Stimulated activated CD4-positive, alpha-beta T cell treated with anti-CD3 and anti-CD28 coated beads, Interleukin-12 subunit alpha, Interleukin-12 subunit beta, amount 100 ng/mL, for 24 hours (primary cell): ENCODE measurements around the gene PITPNM3.
A peak's percentile ranks its signal among the peaks of the same experiment; 100 is the strongest.
"Not testable (repeated sequence)": the region's sequence is repeated elsewhere in the genome, so short reads cannot be mapped to it uniquely, and the experiment has no call there.

Source experiments
- DNase-seq, 2 experiments: peaks; one replicate each; pipeline ENCODE4 v3.0.0-alpha.2; 2020; ENCODE audit warnings: low read depth in 2 of 2

PITPNM3 gene

DNA sequence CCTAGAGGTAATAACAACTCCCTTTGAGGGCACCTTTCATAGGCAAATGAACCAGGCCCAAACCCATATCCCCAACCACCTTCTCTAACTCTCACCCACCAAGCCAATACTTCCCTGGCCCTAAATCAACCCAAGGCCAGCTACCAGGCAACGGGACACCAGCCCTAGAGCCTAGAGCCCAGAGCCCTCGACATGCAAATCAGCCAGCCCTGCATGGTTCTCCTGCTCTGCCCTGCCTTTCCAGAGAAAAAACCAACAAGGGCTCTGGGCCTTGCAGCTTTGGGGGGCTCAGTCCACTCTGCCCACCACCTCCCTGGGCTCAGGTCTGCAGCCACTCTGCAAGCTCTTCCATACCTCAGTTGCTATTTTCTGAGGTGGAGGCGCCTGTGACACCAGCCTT is 55.0 kb downstream of the PITPNM3 start:
- no peak for DNase-seq

GRCh38 chr17:6498901-6499540 is 57.3 kb downstream of the PITPNM3 start:
- no peak for DNase-seq

GRCh38 chr17:6498356-6498755 is 58.0 kb downstream of the PITPNM3 start:
- DNase-seq = no peak

GRCh38 chr17:6497496-6498221 is 58.7 kb downstream of the PITPNM3 start:
- DNase-seq = no peak

DNA sequence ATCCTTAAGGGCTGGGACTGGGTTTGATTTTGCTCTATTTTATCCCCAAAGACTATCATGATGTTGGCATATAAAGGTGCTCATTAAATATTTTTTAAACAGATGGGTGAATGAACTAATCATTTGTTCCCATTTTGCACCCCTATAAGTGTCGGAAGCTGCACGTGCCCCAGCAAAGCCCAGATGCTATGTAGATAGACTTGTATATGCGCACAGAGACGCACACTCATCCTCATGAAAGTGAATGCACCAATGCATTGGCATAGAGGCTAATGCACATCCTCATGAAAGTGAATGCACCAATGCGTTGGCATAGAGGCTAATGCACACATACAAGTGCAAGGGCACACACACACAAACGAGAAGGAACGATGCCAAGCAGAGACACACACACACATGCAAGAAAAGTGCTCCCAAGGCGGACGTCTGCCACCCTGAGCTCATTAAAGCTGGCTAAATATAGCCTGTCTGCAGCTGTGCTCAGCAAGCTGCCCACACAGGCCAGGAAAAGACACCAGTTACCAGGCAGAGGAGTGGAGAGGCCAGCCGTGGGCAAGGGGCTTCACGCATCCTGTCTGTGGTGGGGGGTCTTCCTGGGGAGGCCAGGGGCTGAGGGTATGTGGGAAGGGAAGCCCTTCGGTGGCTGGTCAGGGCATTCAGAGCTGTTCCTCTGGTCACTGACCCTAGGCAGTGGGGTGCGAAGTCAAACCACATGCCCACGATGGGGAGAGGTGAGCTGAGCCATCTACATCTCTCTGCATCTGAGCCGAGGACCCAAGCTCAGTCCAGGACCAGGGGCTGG is 59.5 kb downstream of the PITPNM3 start:
- DNase-seq = no peak

- peak in 1 of 2 experiments; percentile 10 for DNase-seq
Observed at GRCh38 chr17:6496116-6496481, 60.3 kb downstream of the PITPNM3 start.

DNA sequence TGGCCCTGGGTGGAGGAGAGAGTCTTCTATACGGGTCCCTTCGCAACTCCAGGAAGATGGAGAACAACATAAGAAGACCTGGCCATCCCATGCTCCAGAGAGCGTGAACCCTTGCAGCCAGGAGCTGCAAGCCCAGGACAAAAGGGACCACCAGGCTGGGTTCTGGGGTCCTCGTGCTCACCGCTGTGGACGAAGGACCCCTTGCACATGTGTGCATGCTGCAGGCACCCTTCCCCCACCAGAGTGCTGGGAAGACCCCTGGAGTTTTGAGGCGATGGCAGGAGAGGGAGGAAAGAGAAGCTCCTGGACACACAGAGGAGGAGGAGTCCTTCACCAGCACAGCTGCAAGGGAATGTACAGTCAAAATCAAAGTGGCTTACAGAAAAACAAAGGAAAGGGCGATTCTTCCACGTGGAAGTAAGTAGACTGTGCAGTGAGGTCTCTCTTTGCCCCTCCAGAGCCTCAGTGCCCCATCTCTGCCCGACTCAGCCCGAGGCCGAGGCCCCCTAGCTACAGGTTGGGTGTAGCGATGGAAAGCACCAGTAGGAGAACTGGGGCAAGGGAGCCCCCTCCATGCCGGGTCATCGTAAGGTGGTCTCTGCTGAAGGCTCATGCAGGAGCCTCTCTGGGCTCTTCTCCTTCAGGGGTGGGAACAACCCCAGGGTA is 60.8 kb downstream of the PITPNM3 start:
- DNase-seq = no peak

DNA sequence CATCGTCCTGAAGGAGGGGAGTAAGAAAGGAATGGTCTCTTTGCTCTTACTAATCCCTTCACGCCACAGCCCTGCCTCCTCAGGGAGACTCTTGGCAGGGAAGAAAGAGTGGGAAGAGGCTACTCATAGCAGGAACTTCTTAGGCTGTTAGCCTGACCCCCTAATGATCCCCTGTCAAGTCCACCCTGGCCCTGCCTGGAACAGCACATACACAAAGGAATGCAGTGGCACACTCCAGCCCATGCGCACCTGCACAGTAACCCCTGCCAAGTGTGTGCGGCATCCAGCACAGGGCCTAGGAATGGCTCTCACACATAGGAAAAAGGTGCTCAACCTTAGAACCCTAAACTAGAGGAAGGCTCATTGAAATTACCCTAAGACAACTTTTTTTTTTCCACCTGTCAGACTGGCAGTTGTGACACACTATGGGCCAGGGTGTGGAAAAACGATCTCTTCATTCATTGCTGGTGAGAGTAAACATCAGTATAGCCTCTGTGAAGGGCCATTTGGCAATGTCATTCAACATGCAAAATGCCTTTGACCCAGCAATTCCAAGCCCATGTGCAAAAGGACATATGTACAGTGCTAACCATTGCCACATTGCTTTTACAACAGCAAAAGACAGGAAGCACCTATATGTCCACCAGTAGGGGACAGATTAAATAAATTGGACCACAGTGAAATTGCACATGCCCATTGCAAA is 62.0 kb downstream of the PITPNM3 start:
- no peak for DNase-seq

- no peak for DNase-seq
Observed at GRCh38 chr17:6492892-6493674, 63.3 kb downstream of the PITPNM3 start.

DNA sequence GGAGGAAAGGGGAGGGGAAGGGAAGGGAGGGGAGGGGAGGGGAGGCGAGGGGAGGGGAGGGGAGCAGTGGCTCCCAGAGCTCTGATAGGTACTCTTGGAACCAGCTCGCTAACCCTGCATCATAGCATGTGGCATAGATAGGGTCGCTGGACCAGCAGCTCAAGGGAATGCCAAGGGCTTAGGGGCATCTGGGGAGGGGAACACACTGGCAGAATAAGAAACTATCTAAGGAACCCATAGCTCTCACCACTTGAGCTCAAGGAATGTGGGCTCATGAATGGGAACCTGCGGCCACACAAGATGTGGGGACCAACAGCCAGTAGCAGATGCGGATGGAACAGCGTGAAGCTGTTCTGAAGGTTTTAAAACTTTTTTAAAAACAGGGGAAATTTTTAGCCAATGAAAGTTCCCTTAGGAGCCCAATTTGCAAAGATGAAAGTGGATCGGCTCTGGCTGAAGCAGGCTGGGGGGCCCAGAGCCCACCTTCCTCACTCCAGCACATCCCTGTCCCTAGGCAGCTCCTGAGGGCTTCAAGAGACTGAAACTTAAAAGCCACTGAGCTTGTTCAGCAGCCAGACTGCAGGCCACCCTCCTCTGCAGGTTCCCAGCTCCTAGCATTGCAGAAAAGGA is 65.2 kb downstream of the PITPNM3 start:
- DNase-seq = no peak

DNA sequence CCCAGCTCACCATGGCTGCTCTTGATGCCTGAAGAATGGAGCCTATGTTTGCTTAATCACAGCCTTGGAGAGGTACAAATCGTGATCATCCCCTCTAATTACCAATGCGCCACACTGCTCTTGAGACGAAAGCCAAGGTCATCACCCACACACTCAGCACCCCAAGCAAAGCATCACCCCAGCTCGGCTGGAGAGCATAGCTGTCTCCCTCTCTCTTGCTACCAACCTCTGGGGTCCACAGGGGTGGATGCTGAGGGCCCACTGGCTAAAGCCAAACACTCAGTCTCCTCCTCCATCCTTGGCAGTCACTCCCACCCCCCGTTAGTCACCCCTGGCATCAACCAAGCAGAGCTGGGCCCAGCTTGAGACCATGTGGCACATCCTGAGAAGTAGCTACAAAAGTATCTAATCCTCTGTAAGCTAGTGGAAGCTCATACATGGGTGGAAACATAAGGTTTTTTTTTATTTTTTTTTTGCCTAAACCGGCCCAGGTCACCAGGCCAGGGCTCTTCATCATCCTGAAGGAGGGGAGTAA is 67.3 kb downstream of the PITPNM3 start:
- DNase-seq = no peak

- no peak for DNase-seq
Observed at GRCh38 chr17:6488008-6488539, 68.3 kb downstream of the PITPNM3 start.

DNA sequence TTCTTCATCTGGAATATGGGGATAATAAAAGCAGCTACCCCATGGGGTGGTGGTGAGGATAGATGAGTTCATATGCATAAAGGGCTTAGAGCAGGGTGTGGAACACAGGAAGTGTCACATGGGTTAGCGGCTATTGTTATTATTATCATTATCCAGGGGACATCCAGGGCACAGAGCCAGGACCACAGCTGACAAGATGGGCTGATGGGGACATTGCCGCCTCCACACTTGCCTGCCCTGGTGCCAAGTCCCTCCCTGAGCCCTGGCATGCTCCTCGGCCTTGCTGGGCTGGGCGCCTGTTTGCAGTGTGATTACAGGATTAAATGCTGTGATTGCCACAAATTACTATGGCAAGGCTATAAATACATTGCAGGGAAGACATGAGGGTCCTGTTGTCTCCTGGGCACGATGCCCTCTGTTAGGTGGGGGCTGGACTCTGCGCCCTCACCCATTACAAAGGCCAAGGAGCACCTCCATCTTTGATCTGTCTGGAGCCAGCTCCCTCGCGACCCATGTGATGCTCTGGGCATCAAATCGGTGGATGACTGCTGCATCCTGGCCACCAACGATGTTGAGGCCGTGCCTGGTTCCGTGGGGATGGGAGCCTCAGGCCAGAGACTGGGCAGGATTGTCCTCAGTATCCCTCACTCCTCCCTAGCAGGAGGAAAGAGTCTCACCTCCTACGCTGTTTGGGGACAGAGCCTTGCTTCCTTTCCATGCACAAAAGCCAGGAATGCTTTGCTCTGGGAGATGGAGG is 68.9 kb downstream of the PITPNM3 start:
- DNase-seq = no peak

DNA sequence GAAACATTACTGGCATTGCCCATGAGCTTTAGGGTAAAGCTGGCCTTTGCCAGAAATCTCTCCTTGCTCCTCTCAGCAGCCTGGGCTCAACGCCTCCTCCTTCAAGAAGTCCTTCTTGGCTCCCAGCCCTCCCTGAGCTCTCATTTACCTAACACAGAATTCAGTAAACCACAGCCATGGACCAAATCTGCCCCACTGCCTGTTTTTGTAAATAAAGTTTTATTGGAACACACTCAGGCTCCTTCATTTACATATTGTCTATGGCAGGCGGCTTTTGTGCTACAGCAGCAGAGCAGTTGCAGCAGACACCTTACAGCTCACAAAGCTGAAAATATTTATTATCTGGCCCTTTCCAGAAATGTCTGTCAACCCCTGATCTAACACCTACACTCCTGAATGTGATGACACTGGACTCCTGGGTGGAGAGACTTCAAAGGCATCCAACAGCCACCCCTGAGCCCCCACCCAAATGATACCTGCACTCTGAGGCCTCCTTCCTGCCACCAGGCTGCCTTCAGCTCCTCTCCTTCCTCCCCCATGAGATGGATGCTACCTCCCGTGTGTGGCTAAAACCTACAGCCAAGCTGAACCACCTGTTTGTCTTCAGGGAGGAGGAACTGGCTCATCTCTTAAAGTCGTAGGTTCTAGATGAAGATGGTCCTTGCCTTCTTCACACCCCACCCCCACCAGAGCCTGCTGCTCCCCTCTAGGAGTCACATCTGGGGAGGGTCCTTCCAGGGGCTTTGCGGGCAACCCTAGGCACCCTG is 70.5 kb downstream of the PITPNM3 start:
- DNase-seq = no peak

- no peak for DNase-seq
Observed at GRCh38 chr17:6483507-6483906, 72.8 kb downstream of the PITPNM3 start.

DNA sequence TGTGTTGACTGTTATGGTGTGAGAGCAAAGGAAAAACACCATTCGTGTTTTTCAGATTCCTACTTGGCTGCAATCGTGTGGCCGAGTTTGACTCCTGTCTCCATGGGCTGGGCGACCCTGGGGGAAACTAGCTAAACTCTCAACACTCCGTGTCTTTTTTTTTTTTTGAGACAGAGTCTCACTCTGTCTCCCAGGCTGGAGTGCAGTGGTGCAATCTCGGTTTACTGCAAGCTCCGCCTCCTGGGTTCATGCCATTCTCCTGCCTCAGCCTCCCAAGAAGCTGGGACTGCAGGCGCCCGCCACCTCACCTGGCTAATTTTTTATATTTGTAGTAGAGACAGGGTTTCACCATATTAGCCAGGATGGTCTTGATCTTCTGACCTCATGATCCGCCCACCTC is 73.6 kb downstream of the PITPNM3 start:
- DNase-seq = not testable (repeated sequence)

DNA sequence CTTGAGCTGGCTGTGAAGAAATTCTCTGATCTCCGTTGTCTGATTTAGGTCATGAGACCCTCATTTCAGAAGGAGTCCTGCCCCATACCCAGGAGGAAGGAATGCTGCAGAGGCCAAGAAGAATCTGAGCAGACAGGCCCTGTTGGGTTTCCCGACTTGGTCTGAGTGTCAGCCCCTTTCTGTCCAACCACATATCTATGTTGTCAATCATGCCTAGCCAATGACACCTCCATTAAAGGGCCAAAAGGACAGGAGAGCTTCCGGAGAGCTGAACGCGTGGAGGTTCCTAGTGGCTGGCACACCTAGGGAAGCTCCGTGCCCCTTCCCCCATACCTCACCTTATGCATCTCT is 74.3 kb downstream of the PITPNM3 start:
- no peak for DNase-seq

GRCh38 chr17:6480303-6480675 is 76.1 kb downstream of the PITPNM3 start:
- no peak for DNase-seq
